K562 (cell line): ENCODE data around the gene SLC4A3. TPM values are rescaled to one million over a fixed set of nuclear protein-coding genes. Genes with fewer than 3 reads are reported as not detected.

Experiments
- ATAC-seq: fragments of 200-7000 bp; cut with Tn5 transposase; 3 replicates; pipeline ENCODE4 v1.9.1; 2020; ENCODE audit warnings: moderate library complexity
- BruUV-seq: library from RNA; stranded (reverse); fragments of 400-500 nt; replicated peaks from 2 replicates; lab custom pipeline; 2021; lab: Mats Ljungman, UMichigan
- CTCF ChIA-PET: fragments of 300-600 bp; formaldehyde crosslinking; extraction: SDS; loops from one replicate; lab custom pipeline; 2021; ENCODE audit warnings: low intra/inter-chr PET ratio; lab: Yijun Ruan, JAX
- POLR2A ChIA-PET: fragments of 300-600, 350-650 bp; sonication (Branson Sonifier 250); formaldehyde crosslinking; extraction: SDS; loops from one replicate; lab custom pipeline; 2021; ENCODE audit warnings: antibody characterized with exemption, inconsistent platforms; lab: Yijun Ruan, JAX
- DNase-seq, 4 experiments: peaks; one replicate each; pipeline versions ENCODE4 v3.0.0 to v3.0.0-alpha.2; 2011 to 2018; ENCODE audit warnings: low spot score in 3 of 4, mixed read lengths in 3 of 4; ENCODE audit errors: extremely low read depth in 1 of 4
- FAIRE-seq: peaks from 2 replicates; lab custom pipeline; 2011; peaks lifted over from hg19 to GRCh38; lab: Jason Lieb, UNC
- H2AFZ ChIP-seq: 2 replicates; pipeline ENCODE4 v1.6.0; 2011; ENCODE audit warnings: low read depth, low read length, control low read depth, inconsistent platforms
- H3K27ac ChIP-seq: fragments of 200-600 bp; 3 replicates; pipeline ENCODE4 v1.8.0; 2011; ENCODE audit warnings: low read depth, mild to moderate bottlenecking, control low read depth, inconsistent platforms, low read length, moderate library complexity, mixed read lengths; ENCODE audit errors: extremely low read depth
- H3K27me3 ChIP-seq, 2 experiments: fragments of 300-600 bp in 1 of 2; 2 replicates in 1 of 2; 3 replicates in 1 of 2; pipeline versions ENCODE4 v1.6.0 to v1.8.0; 2011; ENCODE audit warnings: inconsistent platforms in 2 of 2, low read length in 2 of 2, mild to moderate bottlenecking in 1 of 2, mixed read lengths in 1 of 2, moderate library complexity in 1 of 2; ENCODE audit not compliant: control insufficient read depth in 2 of 2, insufficient read depth in 2 of 2
- H3K36me3 ChIP-seq: fragments of 300-600 bp; 3 replicates; pipeline ENCODE4 v1.8.0; 2011; ENCODE audit warnings: mild to moderate bottlenecking, low read length, inconsistent platforms; ENCODE audit not compliant: control insufficient read depth, insufficient read depth
- H3K4me1 ChIP-seq, 2 experiments: fragments of 200-600 bp in 1 of 2; replicated peaks in 1 of 2; 2 replicates in 1 of 2; 3 replicates in 1 of 2; pipeline versions ENCODE4 v1.5.1 to v1.8.0; 2011; ENCODE audit warnings: inconsistent platforms in 2 of 2, low read length in 2 of 2, mild to moderate bottlenecking in 1 of 2, mixed read lengths in 1 of 2, moderate library complexity in 1 of 2; ENCODE audit not compliant: control insufficient read depth in 2 of 2, insufficient read depth in 2 of 2
- H3K4me2 ChIP-seq: 2 replicates; pipeline ENCODE4 v1.6.1; 2011; ENCODE audit warnings: low read length, control low read depth, inconsistent platforms, mixed read lengths; ENCODE audit not compliant: insufficient read depth
- H3K4me3 ChIP-seq: fragments of 200-600 bp; sonication (generic), shearing (Covaris generic); 2 replicates; pipeline ENCODE4 v1.5.1; 2016; ENCODE audit warnings: control low read depth, inconsistent platforms
- H3K79me2 ChIP-seq: fragments of 200-600 bp; 3 replicates; pipeline ENCODE4 v1.8.0; 2011; ENCODE audit warnings: low read length, inconsistent platforms; ENCODE audit not compliant: control insufficient read depth, insufficient read depth
- H3K9ac ChIP-seq, 2 experiments: 2 replicates each; pipeline versions ENCODE4 v1.6.0 to v1.6.1; 2011; ENCODE audit warnings: low read depth in 2 of 2, low read length in 2 of 2, control low read depth in 1 of 2, inconsistent platforms in 1 of 2, mild to moderate bottlenecking in 1 of 2, mixed read lengths in 1 of 2; ENCODE audit not compliant: insufficient read depth in 1 of 2
- H3K9me1 ChIP-seq: one replicate; pipeline ENCODE4 v1.6.0; 2011; ENCODE audit warnings: inconsistent platforms, mild to moderate bottlenecking, low read length, moderate library complexity; ENCODE audit not compliant: control insufficient read depth, insufficient read depth
- H3K9me3 ChIP-seq: replicated peaks from 2 replicates; pipeline ENCODE4 v1.5.1; 2011; ENCODE audit warnings: low read depth, low read length, inconsistent platforms; ENCODE audit not compliant: control insufficient read depth, insufficient read depth
- H4K20me1 ChIP-seq: replicated peaks from 2 replicates; pipeline ENCODE4 v1.6.1; 2011; ENCODE audit warnings: low read length, inconsistent platforms, mixed read lengths; ENCODE audit not compliant: control insufficient read depth, insufficient read depth
- ATF7 ChIP-seq: fragments of 450-650 bp; IDR thresholded peaks from 2 replicates; pipeline ENCODE4 v1.7.1; 2014; ENCODE audit warnings: mild to moderate bottlenecking, moderate library complexity
- BRCA1 ChIP-seq, 2 experiments: fragments of 450-650 bp in 1 of 2; sonication (generic) in 1 of 2; formaldehyde crosslinking in 1 of 2; IDR thresholded peaks; 2 replicates each; pipeline versions ENCODE4 v1.5.0 to v1.6.1; 2017 to 2020; ENCODE audit warnings: mild to moderate bottlenecking in 1 of 2, missing genetic modification reagents in 1 of 2
- C11orf30 ChIP-seq: fragments of 450-650 bp; IDR thresholded peaks from 2 replicates; pipeline ENCODE4 v1.6.1; 2016; ENCODE audit warnings: low read depth, mild to moderate bottlenecking
- CBFA2T3 ChIP-seq: fragments of 450-650 bp; IDR thresholded peaks from 2 replicates; pipeline ENCODE4 v1.6.1; 2017
- CXXC5 ChIP-seq: fragments of 250-450 bp; sonication (Bioruptor Pico); IDR thresholded peaks from 2 replicates; pipeline ENCODE4 v1.8.0; 2022; ENCODE audit warnings: inconsistent platforms, mild to moderate bottlenecking, moderate library complexity
- GABPB1 ChIP-seq: sonication (generic); formaldehyde crosslinking; IDR thresholded peaks from 2 replicates; pipeline ENCODE4 v1.8.0; 2022; ENCODE audit warnings: mild to moderate bottlenecking, missing genetic modification reagents
- GTF2E2 ChIP-seq: fragments of 200-800 bp; sonication (Bioruptor generic); IDR thresholded peaks from 2 replicates; pipeline ENCODE4 v1.6.1; 2016; ENCODE audit warnings: missing genetic modification characterization, missing compliant biosample characterization
- HNRNPK ChIP-seq: fragments of 200-400 bp; formaldehyde crosslinking; IDR thresholded peaks from one replicate; pipeline ENCODE4 v1.6.1; 2018; ENCODE audit warnings: mild to moderate bottlenecking, low read depth, low read length; ENCODE audit not compliant: poor library complexity, severe bottlenecking
- NCOA2 ChIP-seq, 2 experiments: fragments of 450-650 bp; IDR thresholded peaks; 2 replicates each; pipeline ENCODE4 v1.6.1; 2018; ENCODE audit warnings: mild to moderate bottlenecking in 2 of 2, moderate library complexity in 1 of 2; ENCODE audit not compliant: partially characterized antibody in 2 of 2
- NFIX ChIP-seq: fragments of 250-450 bp; sonication (Bioruptor Pico); IDR thresholded peaks from 2 replicates; pipeline ENCODE4 v1.4.0; 2020; ENCODE audit warnings: low read depth, mild to moderate bottlenecking, moderate library complexity
- POLR2B ChIP-seq: fragments of 450-650 bp; IDR thresholded peaks from 2 replicates; pipeline ENCODE4 v1.6.1; 2018; ENCODE audit warnings: low read depth; ENCODE audit not compliant: partially characterized antibody
- POLR3G ChIP-seq: IDR thresholded peaks from 2 replicates; pipeline ENCODE4 v1.6.1; 2011; ENCODE audit not compliant: insufficient read length, insufficient replicate concordance; ENCODE audit errors: extremely low read depth
- ZBTB1 ChIP-seq: sonication (generic); formaldehyde crosslinking; IDR thresholded peaks from 2 replicates; pipeline ENCODE4 v1.8.1; 2023; ENCODE audit warnings: missing genetic modification reagents, low read depth, mild to moderate bottlenecking, borderline replicate concordance
- ZNF140 ChIP-seq: fragments of 250-450 bp; sonication (Bioruptor Pico); IDR thresholded peaks from 2 replicates; pipeline ENCODE4 v1.8.0; 2021; ENCODE audit warnings: moderate library complexity, mild to moderate bottlenecking, inconsistent platforms
- ZNF24 ChIP-seq: fragments of 450-650 bp; IDR thresholded peaks from 2 replicates; pipeline ENCODE4 v1.6.1; 2016
- ZNF253 ChIP-seq: fragments of 250-450 bp; sonication (Bioruptor Pico); conservative IDR thresholded peaks from 2 replicates; pipeline ENCODE4 v1.6.1; 2021; ENCODE audit warnings: mild to moderate bottlenecking
- WGBS: fragments of 100-300 bp; shearing (Covaris generic); methylation state at CpG from one replicate; pipeline ENCODE4 v1.1.6; 2016; ENCODE audit warnings: low coverage, mixed read lengths; ENCODE audit not compliant: insufficient coverage; ENCODE audit errors: missing lambda C conversion rate; 5-methylcytosine and 5-hydroxymethylcytosine counted together
- in situ Hi-C: fragments of 300-500 bp; cut with MboI; formaldehyde crosslinking; loops from 4 replicates; pipeline ENCODE4 v1.15.0; 2018; ENCODE audit warnings: inconsistent platforms, mixed read lengths
- intact Hi-C: fragments of 100-400 bp; cut with micrococcal nuclease; formaldehyde crosslinking; loops from 2 replicates; pipeline ENCODE4 v1.14.2; 2022
- polyA plus RNA-seq, 8 experiments: library from polyadenylated mRNA; depleted of rRNA in 4 of 8; stranded (reverse) in 5 of 8; unstranded in 3 of 8; fragments of >200 nt; fragmentation: Nextera tagmentation in 2 of 8; fragmentation: Illumina TruSeq in 1 of 8; extraction: Ambion mirVana in 2 of 8; extraction: Trizol in 1 of 8; gene quantifications; 2 replicates each; pipeline versions ENCODE4 v1.2.1 to v1.2.3, GENCODE V29; 2011 to 2014; ENCODE audit warnings: inconsistent platforms in 1 of 8, missing spikeins in 1 of 8
- total RNA-seq, 7 experiments: library from RNA; depleted of rRNA in 6 of 7; stranded (reverse); fragments of >200 nt in 6 of 7; fragmentation: Illumina TruSeq in 2 of 7; extraction: Trizol in 2 of 7; gene quantifications; 2 replicates each; pipeline versions ENCODE4 v1.2.1 to v1.2.3, GENCODE V29; 2011 to 2021; ENCODE audit warnings: low replicate concordance in 1 of 7
- TF ChIP-seq, protein P1 (sequence below): fragments of 450-650 bp; IDR thresholded peaks from 2 replicates; pipeline ENCODE4 v1.6.1; 2016; ENCODE audit warnings: mild to moderate bottlenecking
- TF ChIP-seq, protein P2 (sequence below): sonication (generic); formaldehyde crosslinking; IDR thresholded peaks from 2 replicates; pipeline ENCODE4 v1.8.1; 2023; ENCODE audit warnings: mild to moderate bottlenecking, missing genetic modification reagents

Gene SLC4A3
- total and polyA plus RNA-seq, 9 of the 15 experiments (the other 6 are each of a cell fraction or from before 2014, with no cell fraction given): 0.04 to 0.31 (median 0.16) TPM; not detected in 5

DNA sequence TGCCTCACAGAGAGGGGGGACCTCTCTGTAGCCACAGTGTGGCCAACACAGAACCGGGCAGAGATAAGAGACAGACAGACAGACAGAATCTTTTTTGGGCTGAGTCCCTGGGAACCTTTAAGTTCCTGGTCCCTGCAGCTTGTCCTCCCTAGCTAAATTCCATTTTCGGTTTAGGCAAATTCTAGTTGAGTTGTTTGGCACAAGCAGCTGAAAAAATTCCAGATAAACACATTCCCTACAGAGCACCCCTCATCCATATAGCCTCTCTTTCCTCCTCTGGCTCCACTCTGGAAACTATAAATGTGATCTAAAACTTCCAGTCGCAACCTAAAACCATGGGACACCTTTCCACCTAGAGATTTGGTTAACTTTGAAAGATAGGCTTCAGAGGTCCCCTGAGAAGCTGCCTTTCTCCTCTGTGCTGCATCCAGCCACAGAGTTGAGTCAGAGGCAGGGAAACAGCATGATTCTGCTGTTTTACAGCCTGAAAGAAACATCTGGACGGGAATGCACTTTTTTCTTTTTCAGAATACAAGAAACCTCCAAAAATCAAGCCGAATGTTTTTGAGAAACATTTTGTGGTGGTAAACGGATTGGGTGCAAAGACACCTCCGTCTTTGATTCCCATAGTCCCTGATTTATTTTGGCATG, 30.9 kb downstream of the SLC4A3 start (continued):
- 0 out of 2 replicates have a peak, but pooled peaks have one; percentile 17 for TF ChIP-seq C11orf30
- TF ChIP-seq, protein P1, sequence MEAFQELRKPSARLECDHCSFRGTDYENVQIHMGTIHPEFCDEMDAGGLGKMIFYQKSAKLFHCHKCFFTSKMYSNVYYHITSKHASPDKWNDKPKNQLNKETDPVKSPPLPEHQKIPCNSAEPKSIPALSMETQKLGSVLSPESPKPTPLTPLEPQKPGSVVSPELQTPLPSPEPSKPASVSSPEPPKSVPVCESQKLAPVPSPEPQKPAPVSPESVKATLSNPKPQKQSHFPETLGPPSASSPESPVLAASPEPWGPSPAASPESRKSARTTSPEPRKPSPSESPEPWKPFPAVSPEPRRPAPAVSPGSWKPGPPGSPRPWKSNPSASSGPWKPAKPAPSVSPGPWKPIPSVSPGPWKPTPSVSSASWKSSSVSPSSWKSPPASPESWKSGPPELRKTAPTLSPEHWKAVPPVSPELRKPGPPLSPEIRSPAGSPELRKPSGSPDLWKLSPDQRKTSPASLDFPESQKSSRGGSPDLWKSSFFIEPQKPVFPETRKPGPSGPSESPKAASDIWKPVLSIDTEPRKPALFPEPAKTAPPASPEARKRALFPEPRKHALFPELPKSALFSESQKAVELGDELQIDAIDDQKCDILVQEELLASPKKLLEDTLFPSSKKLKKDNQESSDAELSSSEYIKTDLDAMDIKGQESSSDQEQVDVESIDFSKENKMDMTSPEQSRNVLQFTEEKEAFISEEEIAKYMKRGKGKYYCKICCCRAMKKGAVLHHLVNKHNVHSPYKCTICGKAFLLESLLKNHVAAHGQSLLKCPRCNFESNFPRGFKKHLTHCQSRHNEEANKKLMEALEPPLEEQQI: no peak

DNA sequence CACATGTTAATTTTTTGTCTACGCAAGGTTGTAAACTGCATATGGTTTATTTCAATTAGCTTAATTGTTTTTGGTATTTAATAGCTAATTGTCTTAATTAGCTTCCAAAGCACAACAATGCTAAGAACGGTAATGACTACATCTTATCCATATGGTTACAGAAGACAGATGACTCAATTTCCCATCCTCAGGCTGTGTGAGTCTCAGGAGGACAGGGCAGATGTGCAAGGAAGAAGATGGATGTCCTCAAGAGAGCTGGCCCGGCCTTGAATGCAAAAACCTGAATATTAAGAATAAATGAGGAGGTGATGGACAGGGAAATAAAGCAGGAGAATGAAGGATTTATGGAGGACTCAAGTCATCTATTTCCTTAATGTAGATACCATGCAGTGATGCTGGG, 31.4 kb downstream of the SLC4A3 start:
- Histone ChIP-seq H3K27ac (no peak overlapping the region), H3K79me2 (no peaks in the 10 kb centered on the region), H3K9ac (no peak overlapping the region), H3K27me3 (no peaks in the 10 kb centered on the region), H3K4me2 (no peak overlapping the region), H3K36me3 (no peaks in the 10 kb centered on the region), H2AFZ (no peak overlapping the region), H3K4me3 (no peak overlapping the region), H3K4me1 (peaks cover 13 to 43% of the 10 kb centered on the region in 2 experiments; a peak in 4 of 5 replicates), H4K20me1 (no peaks in the 10 kb centered on the region), H3K9me3 (peaks cover 9% of the 10 kb centered on the region; the same call in 1 of the 2 replicates), H3K9me1 (no peaks in the 10 kb centered on the region)
- intact Hi-C loops (no loop called here), in situ Hi-C loops (no loop called here)
- FAIRE-seq: no peak
- CTCF ChIA-PET: no interaction called here
- DNase-seq: no peak
- BruUV-seq: no TSS peak
- ATAC-seq: no peak
- 89% methylated on average over 3 of the region's 3 CpGs for WGBS
- POLR2A ChIA-PET: interaction anchor here (0.7 kb wide), 1 partner anchor 173 kb away, joined by 3 read pairs; no protein-coding TSS in a partner anchor
- TF ChIP-seq GTF2E2 (tag) (no peak), CXXC5 (CRISPR knock-in tag) (no peak), ATF7 (no peak), HNRNPK (no peak), ZBTB1 (CRISPR knock-in tag) (no peak), CBFA2T3 (no peak), ZNF140 (CRISPR knock-in tag) (no peak), GABPB1 (no peak), ZNF24 (no peak), BRCA1 (IDR thresholded peaks at IDR 0.05) (no peak), BRCA1 (CRISPR knock-in tag; IDR thresholded peaks at IDR 0.05) (no peak), POLR3G (no peak), NCOA2 (IDR thresholded peaks at IDR 0.05; ENCODE audit: partially characterized antibody in 2 of 2) (no peak), ZNF253 (no peak), NFIX (CRISPR knock-in tag) (no peak), POLR2B (no peak)
- TF ChIP-seq, protein P2, sequence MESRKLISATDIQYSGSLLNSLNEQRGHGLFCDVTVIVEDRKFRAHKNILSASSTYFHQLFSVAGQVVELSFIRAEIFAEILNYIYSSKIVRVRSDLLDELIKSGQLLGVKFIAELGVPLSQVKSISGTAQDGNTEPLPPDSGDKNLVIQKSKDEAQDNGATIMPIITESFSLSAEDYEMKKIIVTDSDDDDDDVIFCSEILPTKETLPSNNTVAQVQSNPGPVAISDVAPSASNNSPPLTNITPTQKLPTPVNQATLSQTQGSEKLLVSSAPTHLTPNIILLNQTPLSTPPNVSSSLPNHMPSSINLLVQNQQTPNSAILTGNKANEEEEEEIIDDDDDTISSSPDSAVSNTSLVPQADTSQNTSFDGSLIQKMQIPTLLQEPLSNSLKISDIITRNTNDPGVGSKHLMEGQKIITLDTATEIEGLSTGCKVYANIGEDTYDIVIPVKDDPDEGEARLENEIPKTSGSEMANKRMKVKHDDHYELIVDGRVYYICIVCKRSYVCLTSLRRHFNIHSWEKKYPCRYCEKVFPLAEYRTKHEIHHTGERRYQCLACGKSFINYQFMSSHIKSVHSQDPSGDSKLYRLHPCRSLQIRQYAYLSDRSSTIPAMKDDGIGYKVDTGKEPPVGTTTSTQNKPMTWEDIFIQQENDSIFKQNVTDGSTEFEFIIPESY (CRISPR knock-in tag): no peak
